ENCODE data around the gene APP.

- no peak for TF ChIP-seq CTCF (IDR thresholded peaks at IDR 0.05; ENCODE audit: insufficient read depth, low read length, poor library complexity, severe bottlenecking)
- TF ChIP-seq EZH2phosphoT487 (conservative IDR thresholded peaks at IDR 0.05; ENCODE audit: low read length), result no peak
These were observed 83.2 kb downstream of the APP start for GRCh38 chr21:26087223-26087918.
